Measurements from ENCODE around the gene WDR33. TPM values are rescaled to one million over a fixed set of nuclear protein-coding genes. Genes with fewer than 3 reads are reported as not detected.
"Not testable (repeated sequence)": the region's sequence is repeated elsewhere in the genome, so short reads cannot be mapped to it uniquely, and the experiment has no call there.

The WDR33 gene
- total and polyA plus RNA-seq, 2 experiments from 2014 or later, result 16.9 to 43.8 TPM

GRCh38 chr2:127778447-127778846 lies 32.5 kb downstream of the WDR33 start:
- no peaks in the 10 kb centered on the region for H3K9me3 ChIP-seq (ENCODE audit: low read depth)
- 60 to 72% methylated on average over 2 of the region's 2 CpGs for WGBS, 2 experiments (ENCODE audit: low coverage in 1 of 2, low lambda C conversion rate in 2 of 2, missing lambda C conversion rate in 2 of 2)
- no peaks in the 10 kb centered on the region for H3K9me2 ChIP-seq (ENCODE audit: insufficient read depth)
- in situ Hi-C loops (cut with MboI), result no loop called here
- H4K20me1 ChIP-seq (ENCODE audit: insufficient read depth), result no peaks in the 10 kb centered on the region; the same call in 1 of the 2 replicates
- no peak overlapping the region for H2AFZ ChIP-seq
- TF ChIP-seq EZH2phosphoT487 (IDR thresholded peaks at IDR 0.05; ENCODE audit: insufficient read depth, low read depth), result no peak
- TF ChIP-seq EZH2 (IDR thresholded peaks at IDR 0.05; ENCODE audit: insufficient read depth, poor library complexity, severe bottlenecking), result no peak
- no peak for DNase-seq
- H3K27ac ChIP-seq, result no peak overlapping the region
- H3K9ac ChIP-seq, result no peak overlapping the region
- H3K36me3 ChIP-seq (ENCODE audit: low read depth), result no peaks in the 10 kb centered on the region
- no peak overlapping the region for H3K4me3 ChIP-seq
- peaks cover 9% of the 10 kb centered on the region; the same call in 1 of the 2 replicates for H3F3A ChIP-seq (ENCODE audit: insufficient read depth)
- H3K79me2 ChIP-seq (ENCODE audit: insufficient read depth), result peaks cover 100% of the 10 kb centered on the region
- H3K4me2 ChIP-seq (ENCODE audit: unreplicated experiment), result no peak overlapping the region
- H3K27me3 ChIP-seq (replicated peaks; ENCODE audit: insufficient read depth), result no peaks in the 10 kb centered on the region
- 0 out of 2 replicates have a peak, but pooled peaks cover 7% of the 10 kb centered on the region for H3K4me1 ChIP-seq (ENCODE audit: insufficient read depth)

GRCh38 chr2:127776122-127776780 lies 34.7 kb downstream of the WDR33 start:
- Histone ChIP-seq H3K79me2 (ENCODE audit: insufficient read depth) (peaks cover 95% of the 10 kb centered on the region), H3K9ac (no peak overlapping the region), H3K36me3 (ENCODE audit: low read depth) (no peaks in the 10 kb centered on the region), H3K9me2 (ENCODE audit: insufficient read depth) (no peaks in the 10 kb centered on the region), H3F3A (ENCODE audit: insufficient read depth) (peaks cover 21% of the 10 kb centered on the region), H3K4me1 (ENCODE audit: insufficient read depth) (peaks cover 17% of the 10 kb centered on the region), H3K4me3 (no peak overlapping the region), H3K27me3 (replicated peaks; ENCODE audit: insufficient read depth) (no peaks in the 10 kb centered on the region), H2AFZ (no peak overlapping the region), H4K20me1 (ENCODE audit: insufficient read depth) (no peaks in the 10 kb centered on the region; the same call in 1 of the 2 replicates), H3K9me3 (ENCODE audit: low read depth) (no peaks in the 10 kb centered on the region), H3K4me2 (ENCODE audit: unreplicated experiment) (no peak overlapping the region), H3K27ac (no peak overlapping the region)
- TF ChIP-seq EZH2phosphoT487 (IDR thresholded peaks at IDR 0.05; ENCODE audit: insufficient read depth, low read depth) (no peak), EZH2 (IDR thresholded peaks at IDR 0.05; ENCODE audit: insufficient read depth, poor library complexity, severe bottlenecking) (no peak)
- in situ Hi-C loops (cut with MboI), result no loop called here
- peak; percentile 9 for DNase-seq
- WGBS, 2 experiments (ENCODE audit: low coverage in 1 of 2, low lambda C conversion rate in 2 of 2, missing lambda C conversion rate in 2 of 2), result 95 to 100% methylated on average over 3 of the region's 3 CpGs

GRCh38 chr2:127771756-127772155 lies 39.2 kb downstream of the WDR33 start:
- peak; percentile 77 for DNase-seq
- H3K4me2 ChIP-seq (ENCODE audit: unreplicated experiment), result peak overlapping the region; percentile 48
- H3K9me3 ChIP-seq (ENCODE audit: low read depth), result no peaks in the 10 kb centered on the region
- 25 to 34% methylated on average over 2 of the region's 2 CpGs for WGBS, 2 experiments (ENCODE audit: low coverage in 1 of 2, low lambda C conversion rate in 2 of 2, missing lambda C conversion rate in 2 of 2)
- H3K9me2 ChIP-seq (ENCODE audit: insufficient read depth), result no peaks in the 10 kb centered on the region
- H3F3A ChIP-seq (ENCODE audit: insufficient read depth), result peaks cover 38% of the 10 kb centered on the region
- peak overlapping the region; percentile 67 for H3K9ac ChIP-seq
- H3K79me2 ChIP-seq (ENCODE audit: insufficient read depth), result peaks cover 86% of the 10 kb centered on the region
- H3K36me3 ChIP-seq (ENCODE audit: low read depth), result peaks cover 17% of the 10 kb centered on the region
- H3K27me3 ChIP-seq (replicated peaks; ENCODE audit: insufficient read depth), result no peaks in the 10 kb centered on the region
- in situ Hi-C loops (cut with MboI), result no loop called here
- peaks cover 31% of the 10 kb centered on the region for H3K4me1 ChIP-seq (ENCODE audit: insufficient read depth)
- H3K27ac ChIP-seq, result peak overlapping the region; percentile 93
- TF ChIP-seq EZH2phosphoT487 (IDR thresholded peaks at IDR 0.05; ENCODE audit: insufficient read depth, low read depth) (no peak), EZH2 (IDR thresholded peaks at IDR 0.05; ENCODE audit: insufficient read depth, poor library complexity, severe bottlenecking) (no peak)
- no peak overlapping the region for H3K4me3 ChIP-seq
- no peaks in the 10 kb centered on the region for H4K20me1 ChIP-seq (ENCODE audit: insufficient read depth)
- no peak overlapping the region for H2AFZ ChIP-seq

- Histone ChIP-seq H3K9me2 (ENCODE audit: insufficient read depth) (no peaks in the 10 kb centered on the region), H3K9ac (peak overlapping the region; percentile 67), H3K27me3 (replicated peaks; ENCODE audit: insufficient read depth) (no peaks in the 10 kb centered on the region), H3K4me2 (ENCODE audit: unreplicated experiment) (peak overlapping the region; percentile 63), H3K4me1 (ENCODE audit: insufficient read depth) (peaks cover 29% of the 10 kb centered on the region), H3K4me3 (0 out of 2 replicates have a peak overlapping the region, but pooled peaks have one; percentile 17), H3K27ac (peak overlapping the region; percentile 93), H3K36me3 (ENCODE audit: low read depth) (peaks cover 17% of the 10 kb centered on the region), H3K79me2 (ENCODE audit: insufficient read depth) (peaks cover 86% of the 10 kb centered on the region), H3K9me3 (ENCODE audit: low read depth) (no peaks in the 10 kb centered on the region), H2AFZ (no peak overlapping the region), H3F3A (ENCODE audit: insufficient read depth) (peaks cover 41% of the 10 kb centered on the region), H4K20me1 (ENCODE audit: insufficient read depth) (no peaks in the 10 kb centered on the region)
- WGBS, 2 experiments (ENCODE audit: low coverage in 1 of 2, low lambda C conversion rate in 2 of 2, missing lambda C conversion rate in 2 of 2), result 57 to 58% methylated on average over 9 of the region's 9 CpGs
- TF ChIP-seq EZH2phosphoT487 (IDR thresholded peaks at IDR 0.05; ENCODE audit: insufficient read depth, low read depth) (no peak), EZH2 (IDR thresholded peaks at IDR 0.05; ENCODE audit: insufficient read depth, poor library complexity, severe bottlenecking) (no peak)
- DNase-seq, result peak; percentile 94
- in situ Hi-C loops (cut with MboI), result no loop called here
These were observed 39.8 kb downstream of the WDR33 start for GRCh38 chr2:127770973-127771735.

GRCh38 chr2:127770534-127770933 lies 40.4 kb downstream of the WDR33 start:
- H2AFZ ChIP-seq; H3K27me3 ChIP-seq (replicated peaks; ENCODE audit: insufficient read depth); in situ Hi-C loops (cut with MboI); H3K9me3 ChIP-seq (ENCODE audit: low read depth); DNase-seq; H4K20me1 ChIP-seq (ENCODE audit: insufficient read depth); H3K4me3 ChIP-seq; H3K9me2 ChIP-seq (ENCODE audit: insufficient read depth): not testable (repeated sequence)
- Histone ChIP-seq H3K9ac (0 out of 2 replicates have a peak overlapping the region, but pooled peaks have one; percentile 26), H3K27ac (peak overlapping the region; percentile 93), H3K4me1 (ENCODE audit: insufficient read depth) (peaks cover 24% of the 10 kb centered on the region), H3K79me2 (ENCODE audit: insufficient read depth) (peaks cover 86% of the 10 kb centered on the region), H3K36me3 (ENCODE audit: low read depth) (peaks cover 19% of the 10 kb centered on the region), H3K4me2 (ENCODE audit: unreplicated experiment) (peak overlapping the region; percentile 63), H3F3A (ENCODE audit: insufficient read depth) (peaks cover 41% of the 10 kb centered on the region)
- WGBS, 2 experiments (ENCODE audit: low coverage in 1 of 2, low lambda C conversion rate in 2 of 2, missing lambda C conversion rate in 2 of 2), result 88 to 91% methylated on average over 6 of the region's 6 CpGs

All from GM23248 (cell line).